Measurements from ENCODE around the gene SRGAP1.

GRCh38 chr12:63924781-63925180, 80.3 kb downstream of the SRGAP1 start:
- TF ChIP-seq POLR2A (IDR thresholded peaks at IDR 0.05), result no peak
- TF ChIP-seq CTCF (IDR thresholded peaks at IDR 0.05), result no peak
- no peak for TF ChIP-seq EP300 (IDR thresholded peaks at IDR 0.05)
